Ovary (tissue), 9 donors: ENCODE data around the gene PBX1. TPM values are rescaled to one million over a fixed set of nuclear protein-coding genes. Genes with fewer than 3 reads are reported as not detected.

Experiments used
- DNase-seq, 5 donors: peaks; one replicate each; pipeline ENCODE4 v3.0.0-alpha.2; 2019 to 2020
- H3K27ac ChIP-seq, 2 donors: fragments of 200-600 bp; one replicate each; pipeline versions ENCODE4 v1.5.1 to v1.8.0; 2019 to 2022
- H3K27me3 ChIP-seq: fragments of 200-600 bp; one replicate; pipeline ENCODE4 v1.8.0; 2022
- H3K36me3 ChIP-seq: fragments of 200-600 bp; sonication (generic); one replicate; pipeline ENCODE4 v1.5.1; 2019
- H3K4me1 ChIP-seq: one replicate; pipeline ENCODE4 v1.8.1; 2013; ENCODE audit warnings: mild to moderate bottlenecking, moderate library complexity; ENCODE audit not compliant: insufficient read depth
- H3K4me3 ChIP-seq: fragments of 200-600 bp; sonication (generic); one replicate; pipeline ENCODE4 v1.5.1; 2017
- H3K9me3 ChIP-seq, 2 donors: fragments of 200-600 bp in 1 of 2; sonication (generic) in 1 of 2; one replicate each; pipeline versions ENCODE4 v1.5.1 to v1.8.1; 2013 to 2019; ENCODE audit warnings: mild to moderate bottlenecking in 1 of 2, moderate library complexity in 1 of 2
- CTCF ChIP-seq, 3 donors: fragments of 450-650 bp in 2 of 3; fragments of 200-600 bp in 1 of 3; IDR thresholded peaks; one replicate each; pipeline versions ENCODE4 v1.5.1 to v1.8.0; 2016 to 2022; ENCODE audit warnings: antibody characterized with exemption in 3 of 3, mild to moderate bottlenecking in 1 of 3
- EP300 ChIP-seq: sonication (generic); formaldehyde crosslinking; IDR thresholded peaks from one replicate; pipeline ENCODE4 v1.6.1; 2017; ENCODE audit warnings: antibody characterized with exemption
- POLR2A ChIP-seq: fragments of 450-650 bp; IDR thresholded peaks from one replicate; pipeline ENCODE4 v1.6.1; 2017; ENCODE audit warnings: antibody characterized with exemption, mild to moderate bottlenecking, moderate library complexity
- WGBS, 3 donors: extraction: QIAGEN DNeasy Blood & Tissue Kit in 1 of 3; methylation state at CpG; one replicate each; pipeline versions ENCODE4 v1.1.5 to v1.1.7; 2013 to 2017; 5-methylcytosine and 5-hydroxymethylcytosine counted together
- intact Hi-C, 4 donors: fragments of 100-400 bp; cut with DNase I; formaldehyde crosslinking; loops; one replicate each; pipeline versions ENCODE4 v1.11.0 to v1.15.1; 2022 to 2023
- polyA plus RNA-seq, 2 donors: library from polyadenylated mRNA; stranded (reverse); fragments of 200-250 nt in 1 of 2; fragments of 350-450 nt in 1 of 2; fragmentation: Illumina TruSeq in 1 of 2; extraction: RNeasy Lipid Tissue Mini Kit (QIAGEN cat#74804) in 1 of 2; gene quantifications; one replicate each; pipeline ENCODE4 v1.2.3, GENCODE V29; 2013 to 2014
- total RNA-seq, 7 donors: library from RNA; depleted of rRNA in 2 of 7; stranded (reverse); fragments of >200 nt in 2 of 7; fragmentation: NEBNext Ultra II Directional in 3 of 7; extraction: Animal tissue kit (Norgen Biotek cat#: 25700) in 3 of 7; gene quantifications; one replicate each; pipeline versions ENCODE4 v1.1.0 to v1.2.4, GENCODE V29; 2016 to 2023
- donor health status: DM: no; HTN: no; CAD: no; lungs with moderate emphysema.
- donor health status: DM: no; HTN: no; CAD: no.
- donor health status: Bipolar disorder and iron deficiency.
- donor health status: DM: yes; HTN: yes; CAD: no.
- donor health status: DM: no; HTN: no; CAD: no.
- donor health status: DM: yes; HTN: yes; CAD: no.

PBX1 gene
- total and polyA plus RNA-seq, 9 donors, result 43.7 to 220 (median 142) TPM

DNA sequence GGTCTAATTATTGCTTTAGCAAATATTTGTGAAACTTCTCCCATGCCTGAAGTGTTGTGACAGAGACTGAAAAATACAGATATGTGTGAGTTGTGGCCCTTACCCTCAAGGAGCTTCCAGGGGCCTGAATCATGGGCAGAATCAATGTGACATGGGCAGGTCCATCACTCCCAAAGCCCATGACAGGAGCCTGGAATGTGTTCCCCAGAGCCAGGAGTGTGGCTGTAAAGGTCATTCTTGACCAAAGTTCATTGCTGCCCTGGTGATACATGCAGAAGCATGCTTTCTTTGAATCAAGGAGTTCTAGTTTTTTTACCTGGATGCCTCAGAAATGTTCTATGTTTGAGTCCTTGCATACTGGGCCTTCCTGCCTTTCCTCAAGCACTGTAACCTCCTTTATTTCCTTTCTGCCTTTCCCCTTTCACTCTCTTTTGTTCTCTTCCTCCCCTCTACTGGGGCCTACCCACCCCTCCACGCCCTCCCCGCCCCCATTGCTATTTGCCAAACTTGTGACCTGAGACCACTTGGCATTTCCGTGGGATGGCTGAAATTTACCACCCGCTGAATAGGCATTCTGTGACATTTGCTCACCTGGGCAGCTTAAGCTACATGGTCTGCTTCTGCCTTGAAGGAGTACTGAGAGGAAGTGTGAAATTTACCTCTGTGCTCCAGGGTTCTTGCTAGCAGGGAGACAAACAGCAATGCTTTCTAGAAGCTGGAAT lies 19.7 kb downstream of the PBX1 start:
- no peaks in the 10 kb centered on the region for H3K27me3 ChIP-seq
- H3K9me3 ChIP-seq, result no peaks in the 10 kb centered on the region
- intact Hi-C loops, result no loop called here
- 74 to 86% (median 78%) methylated on average over 4 of the region's 4 CpGs for WGBS, 3 donors
- H3K36me3 ChIP-seq, result no peaks in the 10 kb centered on the region
- no peak for DNase-seq
- TF ChIP-seq CTCF (IDR thresholded peaks at IDR 0.05) (no peak), POLR2A (no peak), EP300 (no peak)
- peaks cover 12% of the 10 kb centered on the region for H3K4me1 ChIP-seq
- no peak overlapping the region for H3K4me3 ChIP-seq
- H3K27ac ChIP-seq, result no peak overlapping the region

GRCh38 chr1:164579381-164579780 lies 20.4 kb downstream of the PBX1 start:
- TF ChIP-seq POLR2A (no peak), EP300 (no peak), CTCF (IDR thresholded peaks at IDR 0.05) (no peak)
- intact Hi-C loops, result no loop called here
- DNase-seq, result no peak
- Histone ChIP-seq H3K36me3 (no peaks in the 10 kb centered on the region), H3K27ac (no peak overlapping the region), H3K27me3 (no peaks in the 10 kb centered on the region), H3K4me1 (peaks cover 9% of the 10 kb centered on the region), H3K4me3 (no peak overlapping the region), H3K9me3 (no peaks in the 10 kb centered on the region)
- 53 to 82% (median 73%) methylated on average over 4 of the region's 4 CpGs for WGBS, 3 donors

DNA sequence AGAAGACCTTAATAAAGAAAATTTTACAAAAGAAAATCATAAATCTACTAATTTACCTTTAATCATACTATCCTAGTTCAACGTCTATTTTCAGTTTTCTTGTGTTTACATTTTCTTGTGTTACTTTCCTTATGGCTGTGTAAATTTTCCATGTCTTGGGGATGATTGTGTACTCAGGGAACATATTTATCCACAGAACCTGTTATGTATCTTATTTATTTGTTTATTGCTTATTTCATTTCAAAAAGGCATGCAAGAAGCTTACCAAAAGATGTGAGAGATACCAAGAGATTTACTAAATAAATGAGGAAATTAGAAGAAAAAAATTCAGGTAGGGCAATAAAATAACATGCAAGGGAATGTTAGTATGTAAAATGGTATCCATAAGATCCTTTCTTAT lies 22.8 kb downstream of the PBX1 start:
- intact Hi-C loops, result no loop called here
- no peaks in the 10 kb centered on the region for H3K27me3 ChIP-seq
- TF ChIP-seq POLR2A, result no peak
- TF ChIP-seq EP300, result no peak
- TF ChIP-seq CTCF (IDR thresholded peaks at IDR 0.05), result no peak
- H3K9me3 ChIP-seq, result no peaks in the 10 kb centered on the region
- no peak overlapping the region for H3K4me3 ChIP-seq
- H3K4me1 ChIP-seq, result peaks cover 9% of the 10 kb centered on the region
- no peak for DNase-seq
- WGBS, 3 donors, result 41 to 52% (median 46%) methylated on average over 1 of the region's 1 CpG
- H3K27ac ChIP-seq, result no peak overlapping the region
- no peaks in the 10 kb centered on the region for H3K36me3 ChIP-seq

GRCh38 chr1:164583196-164583595 lies 24.2 kb downstream of the PBX1 start:
- H3K9me3 ChIP-seq, result no peaks in the 10 kb centered on the region
- H3K36me3 ChIP-seq, result no peaks in the 10 kb centered on the region
- peaks cover 18% of the 10 kb centered on the region for H3K4me1 ChIP-seq
- no peaks in the 10 kb centered on the region for H3K27me3 ChIP-seq
- intact Hi-C loops, result no loop called here
- H3K27ac ChIP-seq, result no peak overlapping the region
- TF ChIP-seq EP300 (no peak), CTCF (IDR thresholded peaks at IDR 0.05) (no peak), POLR2A (no peak)
- DNase-seq, result no peak
- H3K4me3 ChIP-seq, result no peak overlapping the region
- WGBS, 3 donors, result 77 to 92% (median 90%) methylated on average over 1 of the region's 1 CpG
